Activated T-cell treated with anti-CD3 and anti-CD28 coated beads, Interleukin-2, amount 50 U/mL, for 24 hours (primary cell): ENCODE measurements around the gene ASTN2.

Experiments used
- DNase-seq: peaks from one replicate; pipeline ENCODE4 v3.0.0-alpha.2; 2020
- H3K27ac Mint-ChIP-seq: 2 replicates; pipeline ENCODE4 v1.8.0; 2020; ENCODE audit warnings: mild to moderate bottlenecking, mixed read lengths
- H3K27me3 Mint-ChIP-seq: 2 replicates; pipeline ENCODE4 v1.8.0; 2020; ENCODE audit warnings: mixed read lengths
- H3K36me3 Mint-ChIP-seq: 2 replicates; pipeline ENCODE4 v1.8.0; 2020; ENCODE audit warnings: low read depth, mixed read lengths
- H3K4me1 Mint-ChIP-seq: 2 replicates; pipeline ENCODE4 v1.8.0; 2020; ENCODE audit warnings: low read depth, mixed read lengths
- H3K4me3 Mint-ChIP-seq: 2 replicates; pipeline ENCODE4 v1.8.0; 2020; ENCODE audit warnings: mild to moderate bottlenecking, moderate library complexity, mixed read lengths
- H3K9me3 Mint-ChIP-seq: 2 replicates; pipeline ENCODE4 v1.8.0; 2020; ENCODE audit warnings: mixed read lengths

ASTN2 gene

DNA sequence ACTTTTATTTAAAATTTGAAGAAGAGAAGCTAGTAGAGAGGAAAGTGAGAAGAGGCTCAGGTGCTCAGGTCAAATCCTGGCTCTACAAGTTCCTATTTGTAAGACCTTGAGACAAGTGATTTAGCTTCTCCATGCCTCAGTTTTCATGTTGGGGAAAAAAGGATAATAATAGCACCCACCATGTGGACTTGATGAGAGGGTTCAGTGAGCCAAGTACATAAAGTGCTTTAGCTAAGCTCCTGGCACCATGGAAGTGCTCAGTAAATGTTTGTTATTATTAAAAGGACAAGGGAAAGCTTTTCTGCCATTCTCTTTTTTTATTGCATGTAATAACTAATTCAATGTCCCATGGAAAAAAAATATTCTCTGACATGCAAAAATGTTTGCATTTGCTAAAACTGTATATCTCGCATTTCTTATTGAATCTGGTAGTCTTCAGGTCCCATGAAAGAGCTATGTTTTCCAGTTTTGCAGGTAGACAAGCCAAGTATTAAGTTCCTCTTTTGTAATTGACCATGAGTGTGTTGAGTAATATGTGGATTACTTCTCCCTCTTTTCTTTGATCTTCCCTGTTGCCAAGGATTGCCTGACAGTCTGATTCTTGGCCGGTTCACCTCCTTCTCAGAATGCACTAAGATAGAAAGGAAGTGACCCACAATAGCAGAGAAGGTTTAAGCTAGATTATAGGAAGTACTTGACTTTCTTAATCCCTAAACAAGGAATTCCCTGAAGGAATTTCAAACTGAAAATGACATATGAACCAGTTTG, 773.4 kb downstream of the ASTN2 start:
- no peak for DNase-seq
- H3K36me3 Mint-ChIP-seq = peaks cover 7% of the 10 kb centered on the region
- no peak overlapping the region for H3K27ac Mint-ChIP-seq
- no peaks in the 10 kb centered on the region for H3K4me1 Mint-ChIP-seq
- no peaks in the 10 kb centered on the region for H3K9me3 Mint-ChIP-seq
- H3K27me3 Mint-ChIP-seq = no peaks in the 10 kb centered on the region
- no peak overlapping the region for H3K4me3 Mint-ChIP-seq

DNA sequence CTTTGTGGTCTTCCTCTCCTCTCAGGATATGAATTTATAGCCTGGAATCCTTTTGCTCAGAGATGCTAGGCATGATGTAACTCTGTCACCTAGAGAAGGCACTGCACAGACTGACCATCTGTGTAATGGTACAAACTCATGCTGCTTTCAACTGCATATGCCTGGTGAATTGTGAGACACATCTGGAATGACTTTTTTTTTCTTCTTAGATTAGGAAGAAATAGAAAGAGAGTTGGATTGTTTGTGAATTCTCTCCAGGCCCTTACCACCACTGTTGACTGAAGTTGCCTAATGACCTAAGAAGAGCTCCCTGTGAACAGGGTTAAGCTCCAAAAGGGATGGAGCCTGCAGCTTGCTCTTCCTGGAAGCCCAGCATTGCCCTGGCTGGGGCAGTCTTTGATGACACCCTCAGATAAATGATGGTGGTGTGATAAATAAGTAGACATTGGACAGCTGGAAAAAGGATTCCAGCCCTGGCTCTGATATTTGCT, 775.6 kb downstream of the ASTN2 start:
- peaks cover 9% of the 10 kb centered on the region for H3K36me3 Mint-ChIP-seq
- DNase-seq = no peak
- H3K4me3 Mint-ChIP-seq = no peak overlapping the region
- H3K27me3 Mint-ChIP-seq = no peaks in the 10 kb centered on the region
- H3K27ac Mint-ChIP-seq = no peak overlapping the region
- H3K4me1 Mint-ChIP-seq = no peaks in the 10 kb centered on the region
- no peaks in the 10 kb centered on the region for H3K9me3 Mint-ChIP-seq

DNA sequence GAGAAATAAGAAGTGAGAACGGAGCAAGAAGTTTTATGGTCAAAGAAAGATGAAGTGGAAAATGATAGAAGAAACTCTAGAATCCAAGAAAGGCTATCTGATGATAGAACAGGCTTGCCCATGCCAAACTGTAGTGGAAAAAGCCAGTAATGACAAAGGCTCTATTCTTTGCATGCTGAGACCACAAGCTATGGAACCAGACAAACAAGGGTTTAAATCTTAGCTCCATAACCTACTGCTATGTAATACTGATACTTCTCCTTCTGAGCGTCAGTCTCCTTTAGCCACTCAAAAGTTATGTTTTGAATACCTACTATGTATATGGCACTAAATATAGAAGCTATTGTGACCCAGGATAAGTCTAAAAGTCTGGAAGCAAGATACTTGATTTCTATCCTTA, 778.9 kb downstream of the ASTN2 start:
- no peaks in the 10 kb centered on the region for H3K9me3 Mint-ChIP-seq
- H3K27ac Mint-ChIP-seq = no peak overlapping the region
- no peak for DNase-seq
- H3K4me1 Mint-ChIP-seq = no peaks in the 10 kb centered on the region
- H3K27me3 Mint-ChIP-seq = no peaks in the 10 kb centered on the region
- no peak overlapping the region for H3K4me3 Mint-ChIP-seq
- H3K36me3 Mint-ChIP-seq = peaks cover 11% of the 10 kb centered on the region

DNA sequence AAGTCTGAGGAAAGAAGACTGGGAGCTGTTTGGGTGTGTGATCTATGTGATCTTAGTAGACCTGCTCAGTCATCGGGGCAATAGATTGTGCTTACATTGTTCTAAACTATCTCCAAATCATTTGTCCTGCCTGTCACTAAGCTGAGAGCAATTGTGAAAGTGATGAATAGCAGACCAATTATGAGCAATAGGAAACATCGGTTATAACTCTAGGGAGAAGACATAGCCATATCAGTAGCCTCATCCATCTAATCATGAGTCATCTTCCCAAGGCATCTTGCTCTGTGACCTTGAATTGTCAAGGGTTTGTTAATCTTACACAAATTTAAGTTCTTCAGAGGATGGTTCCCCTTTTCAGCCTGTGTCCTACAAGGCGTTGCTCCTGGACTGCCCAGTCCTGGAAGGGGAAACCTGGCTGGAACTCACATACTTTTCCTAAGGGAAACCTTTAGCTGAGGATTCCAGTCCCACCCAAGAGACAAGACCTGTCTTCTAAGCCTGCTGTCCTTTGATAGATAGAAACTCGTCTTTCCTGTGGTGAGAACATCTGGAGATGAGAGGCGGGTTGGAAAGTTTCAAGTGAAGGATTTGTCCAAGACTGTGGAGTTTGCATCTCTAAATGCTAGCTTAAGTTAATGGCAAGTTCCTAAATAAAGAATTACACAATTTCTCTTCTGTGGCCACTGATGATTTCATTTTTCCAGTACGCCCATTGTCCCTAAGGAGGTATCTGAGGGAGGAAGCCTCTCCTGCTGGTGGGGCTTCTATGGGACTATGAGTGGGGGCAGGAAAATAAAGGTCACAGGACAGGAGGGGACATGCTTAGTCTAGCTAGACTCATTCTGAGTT, 781.6 kb downstream of the ASTN2 start:
- Mint-ChIP-seq H3K4me1 (no peaks in the 10 kb centered on the region), H3K9me3 (no peaks in the 10 kb centered on the region), H3K27me3 (no peaks in the 10 kb centered on the region), H3K4me3 (no peak overlapping the region), H3K27ac (no peak overlapping the region), H3K36me3 (peaks cover 11% of the 10 kb centered on the region)
- DNase-seq = no peak

DNA sequence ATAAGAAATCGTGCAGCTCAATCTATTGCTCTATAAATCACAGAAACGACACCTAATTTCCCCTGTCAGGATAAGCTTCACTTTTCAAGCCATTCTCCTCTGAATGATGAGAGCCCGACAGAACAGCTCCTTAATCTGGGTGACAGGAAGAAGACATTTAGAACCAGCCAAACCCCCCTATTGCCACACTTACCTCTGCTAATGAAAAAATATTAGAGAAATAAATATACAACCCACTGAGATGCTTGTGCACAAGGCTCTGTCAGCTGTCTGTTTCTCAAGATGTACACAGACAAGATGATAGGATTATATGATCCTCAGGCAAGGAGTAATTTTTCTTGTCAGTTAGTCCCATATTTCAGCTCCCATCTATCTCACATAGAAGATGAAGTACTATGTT, 785.2 kb downstream of the ASTN2 start:
- Mint-ChIP-seq H3K36me3 (peaks cover 2% of the 10 kb centered on the region), H3K9me3 (no peaks in the 10 kb centered on the region), H3K4me3 (no peak overlapping the region), H3K4me1 (no peaks in the 10 kb centered on the region), H3K27me3 (no peaks in the 10 kb centered on the region), H3K27ac (no peak overlapping the region)
- no peak for DNase-seq

DNA sequence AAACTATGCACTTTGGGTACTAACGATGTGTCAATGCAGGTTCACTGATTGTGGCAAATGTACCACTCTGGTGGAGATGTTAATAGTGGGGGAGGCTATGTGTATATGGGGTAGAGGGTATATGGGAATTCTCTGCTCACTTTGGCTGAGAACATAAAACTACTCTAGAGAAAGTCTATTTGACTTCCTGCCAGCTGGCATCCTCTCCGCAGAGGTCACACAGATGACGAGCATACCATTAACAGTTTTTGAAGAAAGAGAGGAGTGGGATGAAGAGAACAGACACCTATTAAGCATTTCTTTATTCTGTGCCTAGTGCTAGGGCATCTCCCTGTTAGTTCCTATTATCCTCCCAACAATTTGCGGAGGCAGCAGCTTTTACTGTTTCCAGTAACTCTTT, 786.1 kb downstream of the ASTN2 start:
- no peak for DNase-seq
- Mint-ChIP-seq H3K9me3 (no peaks in the 10 kb centered on the region), H3K36me3 (peaks cover 2% of the 10 kb centered on the region), H3K27me3 (no peaks in the 10 kb centered on the region), H3K27ac (no peak overlapping the region), H3K4me1 (no peaks in the 10 kb centered on the region), H3K4me3 (no peak overlapping the region)

DNA sequence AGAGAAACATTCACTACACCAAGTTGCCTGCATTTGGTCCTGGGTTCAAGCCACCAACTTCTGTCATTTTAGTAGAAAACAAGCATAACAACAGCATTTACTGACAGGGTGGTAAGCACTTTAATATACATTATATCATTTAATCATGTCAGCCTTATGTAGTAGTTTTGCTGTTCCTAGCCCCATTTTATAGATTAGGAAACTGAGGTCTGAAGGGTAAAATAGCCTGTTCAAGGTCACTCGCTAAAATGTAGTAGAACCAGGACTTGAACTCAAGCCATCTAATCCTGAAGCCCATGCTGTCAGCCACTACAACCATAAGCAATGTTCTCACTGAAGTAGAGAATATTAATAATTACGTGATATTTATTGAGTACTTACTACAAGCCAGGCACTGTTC, 787.4 kb downstream of the ASTN2 start:
- DNase-seq = no peak
- Mint-ChIP-seq H3K27ac (no peak overlapping the region), H3K27me3 (no peaks in the 10 kb centered on the region), H3K4me3 (no peak overlapping the region), H3K36me3 (peaks cover 2% of the 10 kb centered on the region), H3K4me1 (no peaks in the 10 kb centered on the region), H3K9me3 (no peaks in the 10 kb centered on the region)

DNA sequence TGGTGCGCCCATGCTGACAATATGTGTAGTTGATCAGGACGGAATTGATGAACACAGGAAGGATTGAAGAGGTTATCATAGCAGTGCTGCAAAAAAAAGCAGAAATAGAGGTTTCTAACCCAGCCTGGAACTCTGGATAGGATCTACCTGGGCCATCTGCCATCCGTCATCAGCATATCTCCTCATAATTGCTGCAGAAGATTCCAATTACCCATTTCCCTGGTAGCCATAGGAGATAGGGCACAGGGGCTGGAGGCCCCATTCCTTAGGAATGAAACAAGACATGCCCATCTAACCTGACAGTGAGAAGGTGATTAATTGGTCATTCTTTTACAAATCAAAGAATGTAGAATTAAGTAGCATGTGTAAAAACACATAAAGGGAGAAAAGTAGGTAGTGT, 788.1 kb downstream of the ASTN2 start:
- Mint-ChIP-seq H3K4me1 (no peaks in the 10 kb centered on the region), H3K27me3 (no peaks in the 10 kb centered on the region), H3K4me3 (no peak overlapping the region), H3K36me3 (peaks cover 2% of the 10 kb centered on the region), H3K9me3 (no peaks in the 10 kb centered on the region), H3K27ac (no peak overlapping the region)
- DNase-seq = no peak

DNA sequence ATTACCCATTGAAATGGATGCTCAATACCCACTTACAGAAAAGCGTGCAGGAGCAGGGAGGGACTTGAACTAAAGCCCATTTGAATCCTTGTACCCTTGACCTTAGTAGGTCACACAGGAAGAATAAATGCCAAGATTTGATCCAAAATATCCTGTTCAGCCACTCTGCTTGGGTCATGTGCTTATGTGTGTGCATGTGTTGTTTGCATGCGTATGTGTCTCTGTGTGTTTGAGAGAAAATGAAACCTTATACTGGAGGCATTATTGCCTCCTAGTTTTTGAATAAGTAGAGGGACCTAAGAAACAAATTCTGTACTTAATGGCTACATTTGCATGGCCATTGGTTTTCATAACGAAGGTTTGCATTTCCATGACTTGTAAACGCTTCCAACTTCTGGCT, 791.1 kb downstream of the ASTN2 start:
- DNase-seq = no peak
- Mint-ChIP-seq H3K9me3 (no peaks in the 10 kb centered on the region), H3K27me3 (no peaks in the 10 kb centered on the region), H3K36me3 (no peaks in the 10 kb centered on the region), H3K4me1 (no peaks in the 10 kb centered on the region), H3K4me3 (no peak overlapping the region), H3K27ac (no peak overlapping the region)

DNA sequence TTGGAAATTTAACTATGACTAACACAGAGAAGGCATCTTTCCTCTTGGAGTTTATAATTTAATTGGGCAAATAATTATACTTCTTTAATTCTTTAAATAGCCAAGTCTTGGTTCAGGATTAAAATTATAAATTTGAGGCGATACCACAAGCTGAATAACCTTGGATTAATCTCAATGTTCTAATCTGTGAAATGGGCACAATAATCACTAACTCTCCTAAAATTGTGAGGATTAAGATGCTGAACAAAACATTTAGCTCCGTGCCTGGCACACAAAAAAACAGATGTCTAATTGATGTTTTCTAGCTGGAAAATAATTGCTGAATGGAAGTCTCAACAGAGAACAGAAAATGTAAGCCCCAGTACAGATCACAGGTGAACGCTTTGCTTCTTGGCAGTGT, 797.5 kb downstream of the ASTN2 start:
- no peak for DNase-seq
- no peak overlapping the region for H3K4me3 Mint-ChIP-seq
- H3K9me3 Mint-ChIP-seq = peaks cover 16% of the 10 kb centered on the region
- H3K27me3 Mint-ChIP-seq = no peaks in the 10 kb centered on the region
- H3K27ac Mint-ChIP-seq = no peak overlapping the region
- H3K4me1 Mint-ChIP-seq = no peaks in the 10 kb centered on the region
- peaks cover 46% of the 10 kb centered on the region for H3K36me3 Mint-ChIP-seq

DNA sequence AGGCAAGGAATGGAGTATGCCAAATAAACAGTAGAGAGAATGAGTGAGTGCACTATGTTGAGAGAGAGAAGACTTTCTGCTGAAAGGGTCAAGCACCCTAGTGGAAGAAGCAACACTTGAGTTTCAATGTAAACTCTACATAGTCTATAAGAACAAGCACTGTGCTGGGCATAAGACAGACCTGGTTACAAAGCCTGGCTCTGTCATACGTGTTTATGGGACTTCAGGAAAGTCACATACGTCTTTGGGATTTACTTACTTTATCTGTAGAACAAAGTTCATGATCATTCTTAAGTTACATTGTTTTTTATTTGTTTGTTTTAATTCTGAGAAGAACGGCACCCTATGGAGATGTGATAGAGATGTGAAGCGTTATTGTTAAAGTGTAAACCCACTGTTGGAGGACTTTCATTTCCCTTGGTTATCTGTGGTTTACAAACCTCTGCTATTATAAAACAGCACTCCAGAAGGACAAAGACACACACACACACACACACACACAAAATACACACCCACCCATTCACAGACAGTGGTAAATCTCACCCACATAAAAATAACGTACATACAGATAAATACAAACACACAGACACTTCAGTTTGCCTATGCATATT, 798.4 kb downstream of the ASTN2 start:
- H3K36me3 Mint-ChIP-seq = peaks cover 51% of the 10 kb centered on the region

DNA sequence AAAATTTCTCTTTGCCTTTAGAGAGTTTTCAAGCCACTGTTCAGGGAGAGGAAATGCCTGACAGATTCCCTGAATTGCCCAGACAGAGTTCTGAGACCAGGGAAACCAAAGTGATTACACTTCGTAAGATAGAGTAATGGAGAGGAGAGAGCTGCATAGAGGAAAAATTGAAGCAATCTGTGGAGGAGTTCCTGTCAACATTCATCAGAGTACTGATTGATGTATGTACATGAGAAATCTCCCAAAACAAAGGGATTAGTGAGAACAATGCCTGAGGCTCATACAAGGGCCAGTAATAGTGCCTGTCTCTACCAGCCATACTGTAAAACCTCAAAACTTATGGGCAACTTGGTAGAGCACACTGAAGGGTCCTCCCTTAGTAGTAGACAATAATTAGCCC, 806.8 kb downstream of the ASTN2 start:
- Mint-ChIP-seq H3K27ac (no peak overlapping the region), H3K4me1 (no peaks in the 10 kb centered on the region), H3K9me3 (no peaks in the 10 kb centered on the region), H3K36me3 (peaks cover 31% of the 10 kb centered on the region), H3K4me3 (no peak overlapping the region), H3K27me3 (no peaks in the 10 kb centered on the region)
- no peak for DNase-seq

More for the DNA sequence above, 798.4 kb downstream of the ASTN2 start:
- Mint-ChIP-seq H3K27ac (no peak overlapping the region), H3K4me3 (no peak overlapping the region), H3K9me3 (peaks cover 16% of the 10 kb centered on the region), H3K27me3 (no peaks in the 10 kb centered on the region), H3K4me1 (no peaks in the 10 kb centered on the region)
- DNase-seq = no peak

DNA sequence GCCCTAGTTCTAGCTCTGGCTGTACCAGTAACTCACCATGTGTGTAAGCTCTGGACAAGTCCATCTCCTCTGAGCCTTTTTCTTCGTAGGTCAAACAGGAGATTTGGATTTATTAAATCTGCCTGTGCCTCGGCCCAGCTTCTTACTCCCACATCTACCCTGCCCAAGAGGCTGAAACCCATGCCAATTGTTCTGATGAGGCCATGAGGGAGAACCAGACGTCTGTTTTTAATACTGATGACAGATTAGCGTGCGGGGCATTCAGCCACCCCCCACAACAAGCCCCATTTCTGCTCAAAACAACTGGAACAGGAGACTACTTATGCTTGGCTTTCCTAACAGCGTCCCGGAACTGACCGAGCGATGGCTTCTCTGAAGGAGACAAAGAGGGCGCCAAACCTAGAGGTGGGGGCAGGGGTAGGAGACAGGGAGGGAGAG, 808.9 kb downstream of the ASTN2 start:
- Mint-ChIP-seq H3K27me3 (no peaks in the 10 kb centered on the region), H3K36me3 (peaks cover 15% of the 10 kb centered on the region), H3K27ac (no peak overlapping the region), H3K4me3 (no peak overlapping the region), H3K4me1 (no peaks in the 10 kb centered on the region), H3K9me3 (no peaks in the 10 kb centered on the region)
- DNase-seq = no peak

DNA sequence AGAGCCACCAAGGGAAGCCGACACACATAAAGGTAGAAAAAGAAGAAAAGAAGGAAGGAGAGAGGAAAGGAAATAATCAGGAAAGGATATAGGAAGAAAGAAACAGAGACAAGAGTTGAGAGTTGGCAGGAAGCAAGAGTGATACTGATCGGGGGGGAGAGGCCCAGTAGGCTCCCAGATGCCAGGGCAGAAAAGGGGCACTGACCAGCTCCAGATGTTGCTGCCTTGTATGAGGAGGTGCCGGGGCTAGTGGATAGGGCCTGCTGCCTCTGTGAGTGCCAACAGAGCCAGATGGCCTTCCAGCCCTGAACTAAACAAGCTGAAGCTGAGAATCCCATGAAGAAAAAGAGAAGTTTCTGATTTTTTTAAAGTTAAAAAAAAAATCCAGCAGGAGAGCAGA, 809.8 kb downstream of the ASTN2 start:
- peaks cover 17% of the 10 kb centered on the region for H3K36me3 Mint-ChIP-seq
- no peak for DNase-seq
- H3K4me3 Mint-ChIP-seq = no peak overlapping the region
- no peak overlapping the region for H3K27ac Mint-ChIP-seq
- H3K27me3 Mint-ChIP-seq = no peaks in the 10 kb centered on the region
- H3K4me1 Mint-ChIP-seq = no peaks in the 10 kb centered on the region
- H3K9me3 Mint-ChIP-seq = no peaks in the 10 kb centered on the region

DNA sequence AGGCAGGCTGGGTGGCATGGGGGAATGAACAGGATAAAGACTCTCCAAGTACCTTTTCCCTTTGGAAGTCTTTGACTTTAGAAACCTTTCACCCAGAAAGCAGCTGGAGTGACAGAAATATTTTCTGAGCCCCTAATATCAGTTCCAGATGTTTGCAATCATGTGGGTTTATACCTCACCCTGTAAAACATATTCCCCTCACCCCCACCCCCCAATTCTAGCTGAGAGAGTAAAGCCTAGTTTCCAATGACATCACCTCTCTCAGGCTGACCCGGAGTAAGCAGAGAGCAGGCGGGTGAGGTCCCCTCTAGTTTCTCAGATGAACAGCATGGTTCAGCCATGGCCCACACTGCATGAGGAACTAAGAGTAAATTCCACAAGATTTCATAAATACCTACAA, 810.6 kb downstream of the ASTN2 start:
- no peak overlapping the region for H3K4me3 Mint-ChIP-seq
- peaks cover 17% of the 10 kb centered on the region for H3K36me3 Mint-ChIP-seq
- H3K27me3 Mint-ChIP-seq = no peaks in the 10 kb centered on the region

More for the DNA sequence above, 810.6 kb downstream of the ASTN2 start:
- Mint-ChIP-seq H3K27ac (no peak overlapping the region), H3K4me1 (no peaks in the 10 kb centered on the region), H3K9me3 (no peaks in the 10 kb centered on the region)
- no peak for DNase-seq
